HEK293 (cell line): ENCODE measurements around the gene ALDH2.

Experiments
- CTCF ChIA-PET: fragments of 350-600 bp; formaldehyde crosslinking; extraction: SDS; loops from one replicate; lab custom pipeline; 2021; ENCODE audit warnings: antibody characterized with exemption; lab: Yijun Ruan, JAX
- POLR2A ChIA-PET: fragments of 300-600 bp; formaldehyde crosslinking; extraction: SDS; loops from one replicate; lab custom pipeline; 2020; ENCODE audit warnings: antibody characterized with exemption, inconsistent platforms; lab: Yijun Ruan, JAX
- H3K27ac ChIP-seq: fragments of 200-500 bp; sonication (Bioruptor generic); 2 replicates; pipeline ENCODE4 v1.5.1; 2014; ENCODE audit warnings: low read depth, low read length, control low read depth, inconsistent platforms; ENCODE audit errors: extremely low read depth
- H3K36me3 ChIP-seq, 2 experiments: fragments of 200-500 bp in 1 of 2; sonication (Bioruptor generic) in 1 of 2; 1 replicate in 1 of 2; 2 replicates in 1 of 2; pipeline ENCODE4 v1.5.1; 2014 to 2017; ENCODE audit warnings: inconsistent platforms in 2 of 2, low read length in 2 of 2; ENCODE audit not compliant: control insufficient read depth in 2 of 2, insufficient read depth in 1 of 2
- H3K4me1 ChIP-seq: fragments of 200-500 bp; sonication (Bioruptor generic); 2 replicates; pipeline ENCODE4 v1.5.1; 2014; ENCODE audit warnings: mild to moderate bottlenecking, low read length, inconsistent platforms; ENCODE audit not compliant: control insufficient read depth, insufficient read depth
- H3K4me3 ChIP-seq: 2 replicates; pipeline ENCODE4 v1.5.1; 2011; ENCODE audit warnings: low read depth, mild to moderate bottlenecking, control low read depth, low read length, moderate library complexity
- H3K9me3 ChIP-seq: fragments of 200-500 bp; sonication (Bioruptor generic); 2 replicates; pipeline ENCODE4 v1.5.1; 2014; ENCODE audit warnings: low read depth, low read length, inconsistent platforms; ENCODE audit not compliant: control insufficient read depth, insufficient read depth
- ELK4 ChIP-seq: IDR thresholded peaks from 2 replicates; pipeline ENCODE4 v1.6.1; 2011; ENCODE audit warnings: mild to moderate bottlenecking, low read depth, low read length, borderline replicate concordance
- GLI4 ChIP-seq: fragments of 450-650 bp; formaldehyde crosslinking; IDR thresholded peaks from 2 replicates; pipeline ENCODE4 v1.5.1; 2016; ENCODE audit warnings: missing biosample characterization, missing genetic modification characterization
- KLF1 ChIP-seq: fragments of 450-650 bp; formaldehyde crosslinking; IDR thresholded peaks from 2 replicates; pipeline ENCODE4 v1.5.1; 2016; ENCODE audit warnings: missing biosample characterization, missing genetic modification characterization
- PRDM1 ChIP-seq: fragments of 450-650 bp; formaldehyde crosslinking; IDR thresholded peaks from 2 replicates; pipeline ENCODE4; 2016; ENCODE audit warnings: missing biosample characterization, missing genetic modification characterization
- TCF7L2 ChIP-seq: IDR thresholded peaks from 2 replicates; pipeline ENCODE4 v1.6.1; 2011; ENCODE audit warnings: low read depth, mild to moderate bottlenecking, inconsistent platforms, low read length, moderate library complexity, borderline replicate concordance
- ZBTB10 ChIP-seq: fragments of 450-650 bp; formaldehyde crosslinking; IDR thresholded peaks from 2 replicates; pipeline ENCODE4 v1.5.1; 2016; ENCODE audit warnings: missing biosample characterization, missing genetic modification characterization
- ZBTB7A ChIP-seq: fragments of 450-650 bp; formaldehyde crosslinking; IDR thresholded peaks from 2 replicates; pipeline ENCODE4 v1.5.1; 2016; ENCODE audit warnings: low read depth, missing biosample characterization, missing genetic modification characterization
- ZIC2 ChIP-seq: fragments of 450-650 bp; formaldehyde crosslinking; IDR thresholded peaks from 2 replicates; pipeline ENCODE4 v1.5.1; 2016; ENCODE audit warnings: missing biosample characterization, missing genetic modification characterization
- ZNF140 ChIP-seq: fragments of 450-650 bp; formaldehyde crosslinking; IDR thresholded peaks from 2 replicates; pipeline ENCODE4 v1.5.1; 2016; ENCODE audit warnings: missing biosample characterization, missing genetic modification characterization
- ZNF146 ChIP-seq: fragments of 450-650 bp; formaldehyde crosslinking; IDR thresholded peaks from 2 replicates; pipeline ENCODE4 v1.5.1; 2016; ENCODE audit warnings: missing biosample characterization, missing genetic modification characterization
- ZNF19 ChIP-seq: fragments of 450-650 bp; formaldehyde crosslinking; IDR thresholded peaks from 2 replicates; pipeline ENCODE4; 2016; ENCODE audit warnings: missing biosample characterization, missing genetic modification characterization, low read depth
- ZNF23 ChIP-seq: fragments of 450-650 bp; formaldehyde crosslinking; IDR thresholded peaks from 2 replicates; pipeline ENCODE4 v1.5.1; 2016; ENCODE audit warnings: missing biosample characterization, missing genetic modification characterization, borderline replicate concordance
- ZNF248 ChIP-seq: fragments of 450-650 bp; formaldehyde crosslinking; IDR thresholded peaks from 2 replicates; pipeline ENCODE4 v1.5.1; 2017; ENCODE audit warnings: missing biosample characterization, missing genetic modification characterization
- ZNF350 ChIP-seq: fragments of 450-650 bp; formaldehyde crosslinking; IDR thresholded peaks from 2 replicates; pipeline ENCODE4 v1.5.0; 2017; ENCODE audit warnings: missing biosample characterization, mild to moderate bottlenecking, missing genetic modification characterization
- ZNF404 ChIP-seq: fragments of 450-650 bp; formaldehyde crosslinking; IDR thresholded peaks from 2 replicates; pipeline ENCODE4 v1.5.1; 2017; ENCODE audit warnings: missing biosample characterization, missing genetic modification characterization
- ZNF510 ChIP-seq: fragments of 450-650 bp; formaldehyde crosslinking; IDR thresholded peaks from 2 replicates; pipeline ENCODE4 v1.5.1; 2018; ENCODE audit warnings: mild to moderate bottlenecking, missing genetic modification characterization, missing biosample characterization; ENCODE audit not compliant: insufficient replicate concordance
- ZNF548 ChIP-seq: fragments of 450-650 bp; formaldehyde crosslinking; IDR thresholded peaks from 2 replicates; pipeline ENCODE4 v1.5.1; 2016; ENCODE audit warnings: missing biosample characterization, missing genetic modification characterization
- ZNF549 ChIP-seq: fragments of 450-650 bp; IDR thresholded peaks from 2 replicates; pipeline ENCODE4 v1.5.1; 2018; ENCODE audit warnings: missing biosample characterization, missing genetic modification characterization, mild to moderate bottlenecking, inconsistent platforms, moderate library complexity
- ZNF571 ChIP-seq: fragments of 450-650 bp; formaldehyde crosslinking; IDR thresholded peaks from 2 replicates; pipeline ENCODE4 v1.5.0; 2017; ENCODE audit warnings: missing biosample characterization, missing genetic modification characterization
- ZNF585B ChIP-seq: fragments of 450-650 bp; formaldehyde crosslinking; IDR thresholded peaks from 2 replicates; pipeline ENCODE4 v1.5.1; 2016; ENCODE audit warnings: missing biosample characterization, missing genetic modification characterization
- ZNF629 ChIP-seq: fragments of 450-650 bp; formaldehyde crosslinking; IDR thresholded peaks from 2 replicates; pipeline ENCODE4 v1.5.1; 2017; ENCODE audit warnings: missing biosample characterization, missing genetic modification characterization
- ZNF792 ChIP-seq: fragments of 450-650 bp; formaldehyde crosslinking; IDR thresholded peaks from 2 replicates; pipeline ENCODE4 v1.5.1; 2016; ENCODE audit warnings: missing biosample characterization, missing genetic modification characterization
- TF ChIP-seq, protein P1 (sequence below): fragments of 450-650 bp; formaldehyde crosslinking; IDR thresholded peaks from 2 replicates; pipeline ENCODE4 v1.5.1; 2017; ENCODE audit warnings: missing biosample characterization, missing genetic modification characterization
- TF ChIP-seq, protein P2 (sequence below): fragments of 450-650 bp; formaldehyde crosslinking; IDR thresholded peaks from 2 replicates; pipeline ENCODE4 v1.5.1; 2016; ENCODE audit warnings: missing biosample characterization, missing genetic modification characterization
- TF ChIP-seq, protein P3 (sequence below): fragments of 450-650 bp; formaldehyde crosslinking; IDR thresholded peaks from 2 replicates; pipeline ENCODE4 v1.5.1; 2016; ENCODE audit warnings: missing biosample characterization, missing genetic modification characterization, low read depth

The ALDH2 gene

DNA sequence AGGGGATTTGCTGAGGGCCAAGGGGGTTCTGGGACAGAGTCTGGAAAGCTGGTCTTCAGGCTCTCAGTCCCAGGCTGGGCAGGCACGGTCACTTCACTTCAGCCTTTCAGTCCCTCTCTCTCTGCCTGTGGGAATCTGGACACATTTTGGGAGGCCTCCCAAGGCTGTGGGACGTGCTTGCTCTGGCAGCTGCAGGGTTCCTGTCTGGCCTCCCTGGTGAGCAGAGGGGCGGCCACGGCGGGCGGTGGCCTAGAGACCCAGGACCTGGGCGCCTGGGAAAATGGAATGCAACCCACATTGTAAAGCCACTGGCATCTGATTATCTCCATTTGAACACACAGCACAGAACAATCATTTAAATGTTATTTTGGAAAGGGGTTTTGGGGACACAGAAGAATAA is 10.1 kb upstream of the ALDH2 start:
- no peak overlapping the region for H3K27ac ChIP-seq
- TF ChIP-seq ZNF19 (tag by site-specific recombination), result no peak
- TF ChIP-seq ZNF571 (tag by site-specific recombination), result no peak
- no peak for TF ChIP-seq ZBTB7A (tag by site-specific recombination)
- TF ChIP-seq ELK4, result no peak
- no peak for TF ChIP-seq PRDM1 (tag by site-specific recombination)
- no peak for TF ChIP-seq ZNF23 (tag by site-specific recombination)
- no peak for TF ChIP-seq ZNF404
- no peak for TF ChIP-seq ZNF248 (tag by site-specific recombination)
- TF ChIP-seq, protein P1, sequence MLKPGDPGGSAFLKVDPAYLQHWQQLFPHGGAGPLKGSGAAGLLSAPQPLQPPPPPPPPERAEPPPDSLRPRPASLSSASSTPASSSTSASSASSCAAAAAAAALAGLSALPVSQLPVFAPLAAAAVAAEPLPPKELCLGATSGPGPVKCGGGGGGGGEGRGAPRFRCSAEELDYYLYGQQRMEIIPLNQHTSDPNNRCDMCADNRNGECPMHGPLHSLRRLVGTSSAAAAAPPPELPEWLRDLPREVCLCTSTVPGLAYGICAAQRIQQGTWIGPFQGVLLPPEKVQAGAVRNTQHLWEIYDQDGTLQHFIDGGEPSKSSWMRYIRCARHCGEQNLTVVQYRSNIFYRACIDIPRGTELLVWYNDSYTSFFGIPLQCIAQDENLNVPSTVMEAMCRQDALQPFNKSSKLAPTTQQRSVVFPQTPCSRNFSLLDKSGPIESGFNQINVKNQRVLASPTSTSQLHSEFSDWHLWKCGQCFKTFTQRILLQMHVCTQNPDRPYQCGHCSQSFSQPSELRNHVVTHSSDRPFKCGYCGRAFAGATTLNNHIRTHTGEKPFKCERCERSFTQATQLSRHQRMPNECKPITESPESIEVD (tag by site-specific recombination), result no peak
- no peak for TF ChIP-seq ZNF510 (tag by site-specific recombination)
- no peak for TF ChIP-seq ZNF549 (tag by site-specific recombination)
- TF ChIP-seq ZIC2 (tag by site-specific recombination), result no peak
- no peak for TF ChIP-seq ZNF792 (tag by site-specific recombination)
- no peak for TF ChIP-seq ZNF548 (tag by site-specific recombination)
- TF ChIP-seq ZNF146 (tag by site-specific recombination), result no peak
- TF ChIP-seq ZBTB10 (tag by site-specific recombination), result no peak
- no peak for TF ChIP-seq ZNF629
- no peak for TF ChIP-seq KLF1 (tag by site-specific recombination)
- TF ChIP-seq ZNF140 (tag by site-specific recombination), result no peak
- no peak for TF ChIP-seq ZNF350 (tag by site-specific recombination)
- TF ChIP-seq, all 188 proteins: peak for 0
- no peak overlapping the region for H3K4me3 ChIP-seq
- CTCF ChIA-PET, result no interaction called here
- H3K9me3 ChIP-seq, result no peaks in the 10 kb centered on the region
- H3K4me1 ChIP-seq, result no peaks in the 10 kb centered on the region
- POLR2A ChIA-PET, result no interaction called here
- H3K36me3 ChIP-seq, result peaks cover 0 to 20% of the 10 kb centered on the region in 2 experiments; a peak in 2 of 3 replicates

GRCh38 chr12:111757361-111758119 is 9.2 kb upstream of the ALDH2 start:
- H3K27ac ChIP-seq, result no peak overlapping the region
- POLR2A ChIA-PET, result no interaction called here
- peaks cover 0 to 20% of the 10 kb centered on the region in 2 experiments; a peak in 1 of 3 replicates for H3K36me3 ChIP-seq
- H3K4me3 ChIP-seq, result no peak overlapping the region
- no peaks in the 10 kb centered on the region for H3K9me3 ChIP-seq
- no peaks in the 10 kb centered on the region for H3K4me1 ChIP-seq
- CTCF ChIA-PET, result interaction anchor here (0.6 kb wide), 1 partner anchor 44 kb away, joined by 4 read pairs; no protein-coding TSS in a partner anchor
- TF ChIP-seq, protein P2, sequence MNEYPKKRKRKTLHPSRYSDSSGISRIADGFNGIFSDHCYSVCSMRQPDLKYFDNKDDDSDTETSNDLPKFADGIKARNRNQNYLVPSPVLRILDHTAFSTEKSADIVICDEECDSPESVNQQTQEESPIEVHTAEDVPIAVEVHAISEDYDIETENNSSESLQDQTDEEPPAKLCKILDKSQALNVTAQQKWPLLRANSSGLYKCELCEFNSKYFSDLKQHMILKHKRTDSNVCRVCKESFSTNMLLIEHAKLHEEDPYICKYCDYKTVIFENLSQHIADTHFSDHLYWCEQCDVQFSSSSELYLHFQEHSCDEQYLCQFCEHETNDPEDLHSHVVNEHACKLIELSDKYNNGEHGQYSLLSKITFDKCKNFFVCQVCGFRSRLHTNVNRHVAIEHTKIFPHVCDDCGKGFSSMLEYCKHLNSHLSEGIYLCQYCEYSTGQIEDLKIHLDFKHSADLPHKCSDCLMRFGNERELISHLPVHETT (tag by site-specific recombination), result no peak
- TF ChIP-seq ZNF585B (no peak), TCF7L2 (no peak), GLI4 (tag by site-specific recombination) (no peak)
- TF ChIP-seq, protein P3, sequence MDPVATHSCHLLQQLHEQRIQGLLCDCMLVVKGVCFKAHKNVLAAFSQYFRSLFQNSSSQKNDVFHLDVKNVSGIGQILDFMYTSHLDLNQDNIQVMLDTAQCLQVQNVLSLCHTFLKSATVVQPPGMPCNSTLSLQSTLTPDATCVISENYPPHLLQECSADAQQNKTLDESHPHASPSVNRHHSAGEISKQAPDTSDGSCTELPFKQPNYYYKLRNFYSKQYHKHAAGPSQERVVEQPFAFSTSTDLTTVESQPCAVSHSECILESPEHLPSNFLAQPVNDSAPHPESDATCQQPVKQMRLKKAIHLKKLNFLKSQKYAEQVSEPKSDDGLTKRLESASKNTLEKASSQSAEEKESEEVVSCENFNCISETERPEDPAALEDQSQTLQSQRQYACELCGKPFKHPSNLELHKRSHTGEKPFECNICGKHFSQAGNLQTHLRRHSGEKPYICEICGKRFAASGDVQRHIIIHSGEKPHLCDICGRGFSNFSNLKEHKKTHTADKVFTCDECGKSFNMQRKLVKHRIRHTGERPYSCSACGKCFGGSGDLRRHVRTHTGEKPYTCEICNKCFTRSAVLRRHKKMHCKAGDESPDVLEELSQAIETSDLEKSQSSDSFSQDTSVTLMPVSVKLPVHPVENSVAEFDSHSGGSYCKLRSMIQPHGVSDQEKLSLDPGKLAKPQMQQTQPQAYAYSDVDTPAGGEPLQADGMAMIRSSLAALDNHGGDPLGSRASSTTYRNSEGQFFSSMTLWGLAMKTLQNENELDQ (tag by site-specific recombination), result no peak
